Keratinocyte (primary cell): ENCODE results near the gene ADAMTS9. TPM values are rescaled to one million over a fixed set of nuclear protein-coding genes. Genes with fewer than 3 reads are reported as not detected.
A peak's percentile ranks its signal among the peaks of the same experiment; 100 is the strongest.

Source experiments
- DNase-seq: peaks from one replicate; pipeline ENCODE4 v3.0.0-alpha.2; 2011; ENCODE audit warnings: low read depth, missing footprints, low spot score
- FAIRE-seq: peaks from 2 replicates; lab custom pipeline; 2011; peaks lifted over from hg19 to GRCh38; lab: Jason Lieb, UNC
- H2AFZ ChIP-seq: 2 replicates; pipeline ENCODE4 v1.6.0; 2012; ENCODE audit warnings: low read length, control low read depth, inconsistent platforms; ENCODE audit not compliant: control insufficient read depth
- H3K27ac ChIP-seq: 2 replicates; pipeline ENCODE4 v1.5.1; 2011; ENCODE audit warnings: low read length; ENCODE audit not compliant: control insufficient read depth, insufficient read depth
- H3K27me3 ChIP-seq: 3 replicates; pipeline ENCODE4 v1.6.0; 2011; ENCODE audit warnings: low read length; ENCODE audit not compliant: control insufficient read depth, insufficient read depth; ENCODE audit errors: extremely low read depth
- H3K36me3 ChIP-seq, 2 experiments: 2 replicates in 1 of 2; 3 replicates in 1 of 2; pipeline ENCODE4 v1.5.1; 2011; ENCODE audit warnings: low read length in 2 of 2, mild to moderate bottlenecking in 1 of 2; ENCODE audit not compliant: control insufficient read depth in 2 of 2, insufficient read depth in 2 of 2; ENCODE audit errors: extremely low read depth in 1 of 2
- H3K4me1 ChIP-seq: 3 replicates; pipeline ENCODE4 v1.5.1; 2011; ENCODE audit warnings: low read length; ENCODE audit not compliant: control insufficient read depth, insufficient read depth; ENCODE audit errors: extremely low read depth
- H3K4me2 ChIP-seq: 3 replicates; pipeline ENCODE4 v1.6.0; 2011; ENCODE audit warnings: low read depth, low read length; ENCODE audit not compliant: control insufficient read depth, insufficient read depth; ENCODE audit errors: extremely low read depth
- H3K4me3 ChIP-seq, 3 experiments: fragments of 200-600 bp in 1 of 3; sonication (generic) in 1 of 3; 2 replicates in 2 of 3; 3 replicates in 1 of 3; pipeline ENCODE4 v1.5.1; 2011 to 2016; ENCODE audit warnings: low read length in 3 of 3, mild to moderate bottlenecking in 3 of 3, control low read depth in 2 of 3, inconsistent platforms in 1 of 3, low read depth in 1 of 3, mixed read lengths in 1 of 3, mixed run types in 1 of 3, moderate library complexity in 1 of 3; ENCODE audit not compliant: control insufficient read depth in 2 of 3, insufficient read depth in 2 of 3; ENCODE audit errors: extremely low read depth in 1 of 3
- H3K79me2 ChIP-seq: 2 replicates; pipeline ENCODE4 v1.6.0; 2012; ENCODE audit warnings: low read length; ENCODE audit not compliant: control insufficient read depth, insufficient read depth
- H3K9ac ChIP-seq: 3 replicates; pipeline ENCODE4 v1.6.0; 2011; ENCODE audit warnings: low read length; ENCODE audit not compliant: control insufficient read depth, insufficient read depth; ENCODE audit errors: extremely low read depth
- H3K9me1 ChIP-seq: 3 replicates; pipeline ENCODE4 v1.6.0; 2011; ENCODE audit warnings: low read length; ENCODE audit not compliant: control insufficient read depth, insufficient read depth; ENCODE audit errors: extremely low read depth
- H3K9me3 ChIP-seq: 2 replicates; pipeline ENCODE4 v1.5.1; 2012; ENCODE audit warnings: low read depth, low read length; ENCODE audit not compliant: control insufficient read depth
- H4K20me1 ChIP-seq: 3 replicates; pipeline ENCODE4 v1.6.0; 2011; ENCODE audit warnings: low read length; ENCODE audit not compliant: control insufficient read depth, insufficient read depth; ENCODE audit errors: extremely low read depth
- EZH2 ChIP-seq: IDR thresholded peaks from one replicate; pipeline ENCODE4 v1.6.1; 2012; ENCODE audit warnings: inconsistent platforms, mild to moderate bottlenecking, low read length, moderate library complexity
- dilution Hi-C: fragments of 300-500 bp; cut with MboI; formaldehyde crosslinking; loops from one replicate; pipeline ENCODE4 v1.7.0; 2020; ENCODE audit warnings: low sequenced_read_pairs; ENCODE audit not compliant: extremely low pct_ligation_motif_present
- polyA plus RNA-seq, 5 experiments: library from polyadenylated mRNA; depleted of rRNA in 3 of 5; stranded (reverse) in 3 of 5; stranded (forward) in 1 of 5; unstranded in 1 of 5; fragments of >200 nt; gene quantifications; 1 replicate in 1 of 5; 2 replicates in 3 of 5; 3 replicates in 1 of 5; pipeline versions ENCODE4 v1.2.1 to v1.2.3, GENCODE V29; 2011 to 2012; ENCODE audit warnings: missing spikeins in 2 of 5, low read depth in 1 of 5, low replicate concordance in 1 of 5
- TF ChIP-seq, protein P1 (sequence below), 3 experiments: IDR thresholded peaks in 1 of 3; conservative IDR thresholded peaks in 1 of 3; optimal IDR thresholded peaks in 1 of 3; 2 replicates in 2 of 3; 3 replicates in 1 of 3; pipeline versions ENCODE3 to v1.5.1; 2011; ENCODE audit warnings: low read length in 3 of 3, mild to moderate bottlenecking in 3 of 3, moderate library complexity in 2 of 3, control low read depth in 1 of 3, inconsistent platforms in 1 of 3; ENCODE audit not compliant: insufficient read depth in 2 of 3; ENCODE audit errors: extremely low read depth in 1 of 3

Gene ADAMTS9
- polyA plus RNA-seq, 1 donor (not counting 4 experiments of a cell fraction or from before 2014, with no cell fraction given), result 0.43 TPM

DNA sequence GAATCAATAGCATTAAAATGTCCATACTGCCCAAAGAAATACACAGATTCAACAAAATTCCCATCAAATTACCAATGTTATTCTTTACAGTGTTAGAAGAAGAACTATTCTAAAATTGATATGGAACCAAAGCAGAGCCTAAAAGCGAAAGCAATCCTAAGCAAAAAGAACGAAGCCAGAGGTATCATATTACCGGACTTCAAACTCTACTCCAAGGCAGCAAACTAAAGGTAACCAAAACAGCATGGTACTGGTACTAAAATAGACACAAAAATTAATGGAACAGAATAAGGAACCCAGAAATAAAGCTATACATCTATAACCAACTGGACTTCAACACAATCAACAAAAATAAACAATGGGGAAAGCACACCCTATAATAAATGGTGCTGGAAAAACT, 167.5 kb downstream of the ADAMTS9 start:
- dilution Hi-C loops, result no loop called here
- FAIRE-seq, result no peak
- H3K4me3 ChIP-seq, result no peak overlapping the region

DNA sequence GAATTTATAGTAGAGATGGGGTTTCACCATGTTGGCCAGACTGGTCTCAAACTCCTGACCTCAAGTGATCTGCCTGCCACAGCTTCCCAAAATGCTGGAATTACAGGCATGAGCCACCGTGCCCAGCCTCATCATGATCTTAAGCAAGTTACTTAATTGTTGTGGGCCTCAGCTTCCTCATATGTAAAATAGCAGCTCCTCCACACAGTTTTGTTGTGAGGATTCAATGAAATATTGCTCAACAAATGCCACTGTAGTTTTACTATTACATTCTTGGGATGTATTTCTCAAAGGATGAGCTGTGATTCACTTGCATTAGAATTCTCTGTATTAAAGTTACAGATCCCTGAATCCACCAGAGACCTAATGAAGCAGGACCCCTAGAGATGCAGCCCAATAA, 168.8 kb downstream of the ADAMTS9 start:
- no peak for FAIRE-seq
- no peaks in the 10 kb centered on the region for H3K36me3 ChIP-seq
- H3K9me3 ChIP-seq, result no peaks in the 10 kb centered on the region
- no peaks in the 10 kb centered on the region for H3K27me3 ChIP-seq
- H4K20me1 ChIP-seq, result no peaks in the 10 kb centered on the region
- no peaks in the 10 kb centered on the region for H3K9me1 ChIP-seq
- H3K4me2 ChIP-seq, result peak overlapping the region; percentile 54
- no peak for TF ChIP-seq EZH2
- TF ChIP-seq, protein P1, sequence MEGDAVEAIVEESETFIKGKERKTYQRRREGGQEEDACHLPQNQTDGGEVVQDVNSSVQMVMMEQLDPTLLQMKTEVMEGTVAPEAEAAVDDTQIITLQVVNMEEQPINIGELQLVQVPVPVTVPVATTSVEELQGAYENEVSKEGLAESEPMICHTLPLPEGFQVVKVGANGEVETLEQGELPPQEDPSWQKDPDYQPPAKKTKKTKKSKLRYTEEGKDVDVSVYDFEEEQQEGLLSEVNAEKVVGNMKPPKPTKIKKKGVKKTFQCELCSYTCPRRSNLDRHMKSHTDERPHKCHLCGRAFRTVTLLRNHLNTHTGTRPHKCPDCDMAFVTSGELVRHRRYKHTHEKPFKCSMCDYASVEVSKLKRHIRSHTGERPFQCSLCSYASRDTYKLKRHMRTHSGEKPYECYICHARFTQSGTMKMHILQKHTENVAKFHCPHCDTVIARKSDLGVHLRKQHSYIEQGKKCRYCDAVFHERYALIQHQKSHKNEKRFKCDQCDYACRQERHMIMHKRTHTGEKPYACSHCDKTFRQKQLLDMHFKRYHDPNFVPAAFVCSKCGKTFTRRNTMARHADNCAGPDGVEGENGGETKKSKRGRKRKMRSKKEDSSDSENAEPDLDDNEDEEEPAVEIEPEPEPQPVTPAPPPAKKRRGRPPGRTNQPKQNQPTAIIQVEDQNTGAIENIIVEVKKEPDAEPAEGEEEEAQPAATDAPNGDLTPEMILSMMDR (optimal IDR thresholded peaks at IDR 0.05 in 1 of 3, IDR thresholded peaks at IDR 0.05 in 1 of 3, conservative IDR thresholded peaks at IDR 0.05 in 1 of 3; ENCODE audit: extremely low read depth in 1 of 3, insufficient read depth in 2 of 3, low read length in 3 of 3), result no peak
- dilution Hi-C loops, result no loop called here
- DNase-seq, result no peak
- no peaks in the 10 kb centered on the region for H3K79me2 ChIP-seq
- no peak overlapping the region for H3K27ac ChIP-seq
- no peak overlapping the region for H2AFZ ChIP-seq
- H3K4me1 ChIP-seq, result peaks cover 15% of the 10 kb centered on the region
- H3K4me3 ChIP-seq, result no peak overlapping the region
- no peak overlapping the region for H3K9ac ChIP-seq

More for the DNA sequence above, 167.5 kb downstream of the ADAMTS9 start:
- Histone ChIP-seq H2AFZ (no peak overlapping the region), H3K4me1 (peaks cover 15% of the 10 kb centered on the region), H3K36me3 (no peaks in the 10 kb centered on the region), H3K79me2 (no peaks in the 10 kb centered on the region), H3K27me3 (no peaks in the 10 kb centered on the region), H3K9ac (no peak overlapping the region), H3K9me3 (no peaks in the 10 kb centered on the region), H4K20me1 (no peaks in the 10 kb centered on the region), H3K9me1 (no peaks in the 10 kb centered on the region), H3K27ac (no peak overlapping the region), H3K4me2 (no peak overlapping the region)
- no peak for DNase-seq
- TF ChIP-seq EZH2, result no peak
- TF ChIP-seq, protein P1 (optimal IDR thresholded peaks at IDR 0.05 in 1 of 3, IDR thresholded peaks at IDR 0.05 in 1 of 3, conservative IDR thresholded peaks at IDR 0.05 in 1 of 3; ENCODE audit: extremely low read depth in 1 of 3, insufficient read depth in 2 of 3, low read length in 3 of 3), result no peak
